ENCODE measurements around the gene NDUFAF4.
"Not testable (repeated sequence)": the region's sequence is repeated elsewhere in the genome, so short reads cannot be mapped to it uniquely, and the experiment has no call there.

Gene NDUFAF4

DNA sequence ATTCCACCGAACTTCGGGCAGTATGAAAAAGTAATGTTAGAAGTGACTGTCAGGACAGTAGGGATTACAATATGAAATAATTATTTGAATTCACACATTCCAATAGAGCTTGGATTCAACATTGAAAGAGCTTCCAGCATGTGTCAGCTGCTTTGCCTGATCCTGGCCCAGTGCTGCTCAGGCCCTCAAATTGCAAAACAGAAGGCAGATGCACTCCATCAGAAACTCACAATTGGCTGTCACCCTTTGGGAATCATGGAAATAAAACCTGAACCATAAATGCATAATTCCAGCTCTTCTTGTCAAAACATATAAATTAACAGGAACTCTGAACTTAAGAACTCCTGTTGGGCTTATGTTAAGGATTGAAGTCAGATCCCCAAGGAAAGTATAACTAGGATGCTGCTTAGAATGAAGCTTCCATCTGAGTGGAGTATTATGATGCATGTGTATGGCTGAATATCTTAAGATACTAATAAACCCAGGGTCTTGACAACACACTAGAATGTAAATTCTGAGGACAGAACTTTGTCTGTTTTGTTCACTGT is 1.8 kb upstream of the NDUFAF4 start:
- no peaks in the 10 kb centered on the region for H3K9me3 ChIP-seq (ENCODE audit: control insufficient read depth, insufficient read depth, low read depth, low read length)
- H3K36me3 ChIP-seq (ENCODE audit: control insufficient read depth, insufficient read depth, low read length) = peaks cover 18% of the 10 kb centered on the region
- H3K27me3 ChIP-seq (ENCODE audit: control insufficient read depth, insufficient read depth, low read length) = no peaks in the 10 kb centered on the region
- no peak overlapping the region for H3K4me3 ChIP-seq (ENCODE audit: low read depth, low read length)
- H3K9ac ChIP-seq (ENCODE audit: low read length) = no peak overlapping the region
- peaks cover 8% of the 10 kb centered on the region for H3K4me1 ChIP-seq (ENCODE audit: control insufficient read depth, insufficient read depth, low read length)
- no peak overlapping the region for H3K27ac ChIP-seq (ENCODE audit: low read depth, low read length)

DNA sequence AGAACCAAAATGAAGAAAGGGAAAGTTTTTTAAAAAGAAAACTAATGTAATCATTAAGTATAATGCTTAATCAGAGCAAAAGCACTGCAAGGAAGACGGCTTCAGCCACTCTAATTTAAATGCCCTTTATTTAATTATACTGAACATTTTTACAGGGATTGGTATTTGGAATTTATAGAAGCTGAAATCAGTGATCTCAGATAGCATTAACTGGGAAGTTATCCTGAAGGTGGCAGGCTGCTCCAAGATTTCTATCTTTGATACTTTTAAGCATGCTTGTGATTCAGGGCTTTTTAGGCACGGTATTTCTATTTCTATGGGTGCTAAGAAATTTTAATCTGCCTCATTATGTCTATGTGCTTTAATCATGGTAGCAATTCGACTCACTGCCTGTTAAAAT is 1.3 kb upstream of the NDUFAF4 start:
- Histone ChIP-seq H3K27me3 (ENCODE audit: control insufficient read depth, insufficient read depth, low read length) (no peaks in the 10 kb centered on the region), H3K36me3 (ENCODE audit: control insufficient read depth, insufficient read depth, low read length) (peaks cover 23% of the 10 kb centered on the region), H3K4me1 (ENCODE audit: control insufficient read depth, insufficient read depth, low read length) (peaks cover 8% of the 10 kb centered on the region), H3K9ac (ENCODE audit: low read length) (no peak overlapping the region), H3K9me3 (ENCODE audit: control insufficient read depth, insufficient read depth, low read depth, low read length) (no peaks in the 10 kb centered on the region), H3K27ac (ENCODE audit: low read depth, low read length) (0 out of 2 replicates have a peak overlapping the region, but pooled peaks have one; percentile 82), H3K4me3 (ENCODE audit: low read depth, low read length) (peak overlapping the region; percentile 89)

DNA sequence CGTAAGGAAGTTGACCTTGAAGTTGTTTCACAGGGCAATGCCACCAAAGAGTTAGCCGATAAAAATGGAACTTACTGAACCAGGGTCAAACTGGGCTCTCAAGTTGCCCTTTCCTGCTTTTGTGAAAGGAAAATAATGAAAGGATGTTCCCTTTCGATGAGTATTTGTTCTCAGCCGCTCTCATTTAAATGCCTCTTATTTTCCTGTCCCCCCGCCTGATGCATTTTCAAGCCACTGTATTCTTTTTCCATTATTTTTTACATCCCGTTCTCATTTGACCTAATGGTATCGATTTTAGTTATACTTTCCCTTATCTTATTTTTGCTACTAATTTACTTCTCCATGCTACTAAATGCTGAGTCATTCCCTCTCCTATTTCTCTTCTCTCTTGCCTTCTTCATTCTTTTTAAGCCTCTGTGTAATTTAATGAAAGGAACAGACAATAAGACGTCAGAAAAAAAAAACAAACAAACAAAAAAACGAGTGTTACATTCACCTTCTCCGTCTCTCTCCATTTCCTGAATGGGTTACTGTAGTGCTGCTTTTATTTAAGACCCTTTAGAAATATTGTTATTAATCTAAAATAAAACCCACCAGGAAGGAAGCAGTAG is 655 bp upstream of the NDUFAF4 start:
- Histone ChIP-seq H3K9me3 (ENCODE audit: control insufficient read depth, insufficient read depth, low read depth, low read length) (no peaks in the 10 kb centered on the region), H3K27me3 (ENCODE audit: control insufficient read depth, insufficient read depth, low read length) (no peaks in the 10 kb centered on the region), H3K36me3 (ENCODE audit: control insufficient read depth, insufficient read depth, low read length) (peaks cover 28% of the 10 kb centered on the region), H3K4me3 (ENCODE audit: low read depth, low read length) (peak overlapping the region; percentile 89), H3K27ac (ENCODE audit: low read depth, low read length) (peak overlapping the region; percentile 82), H3K4me1 (ENCODE audit: control insufficient read depth, insufficient read depth, low read length) (peaks cover 8% of the 10 kb centered on the region), H3K9ac (ENCODE audit: low read length) (peak overlapping the region; percentile 76)

DNA sequence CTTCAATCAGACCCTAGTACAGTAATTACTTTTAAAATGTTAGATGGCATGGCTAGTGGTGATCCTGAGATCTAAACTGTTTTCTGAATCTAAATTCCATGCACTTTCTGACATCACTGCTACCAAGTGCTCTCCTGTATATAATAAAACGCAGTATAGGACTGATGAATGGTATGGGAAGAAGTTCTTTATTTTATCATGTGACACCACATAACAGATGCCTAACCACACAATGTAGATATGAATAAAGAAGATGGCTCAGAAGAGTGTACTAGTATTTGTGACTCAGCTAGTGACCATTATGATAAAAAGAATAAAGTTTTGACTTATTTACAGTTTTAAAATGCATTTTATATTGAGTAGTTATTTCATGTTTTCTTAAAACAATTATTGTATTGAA is 8.5 kb downstream of the NDUFAF4 start:
- Histone ChIP-seq H3K4me1 (ENCODE audit: control insufficient read depth, insufficient read depth, low read length) (0 out of 2 replicates have a peak, but pooled peaks cover 4% of the 10 kb centered on the region), H3K4me3 (ENCODE audit: low read depth, low read length) (no peak overlapping the region), H3K9ac (ENCODE audit: low read length) (no peak overlapping the region), H3K36me3 (ENCODE audit: control insufficient read depth, insufficient read depth, low read length) (peaks cover 37% of the 10 kb centered on the region), H3K27me3 (ENCODE audit: control insufficient read depth, insufficient read depth, low read length) (no peaks in the 10 kb centered on the region), H3K27ac (ENCODE audit: low read depth, low read length) (no peak overlapping the region), H3K9me3 (ENCODE audit: control insufficient read depth, insufficient read depth, low read depth, low read length) (no peaks in the 10 kb centered on the region)

DNA sequence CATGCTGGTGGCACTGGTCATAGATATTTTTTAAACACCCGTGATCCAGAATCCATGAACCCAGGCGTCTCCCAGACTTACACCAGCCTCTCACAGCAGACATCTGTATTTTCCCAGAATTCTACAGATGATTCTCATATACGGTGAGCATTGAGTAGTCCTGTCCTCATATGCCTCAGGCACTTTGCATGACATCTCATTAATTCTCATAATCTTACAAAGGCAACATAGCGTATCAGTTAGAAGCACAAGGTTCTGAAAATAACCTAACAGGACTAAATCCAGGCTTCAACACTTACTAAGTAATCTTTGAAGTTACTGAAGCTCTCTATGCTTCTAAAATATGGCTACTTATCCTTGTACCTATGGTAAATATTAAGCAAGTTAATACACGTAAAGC is 8.9 kb downstream of the NDUFAF4 start:
- H3K4me1 ChIP-seq (ENCODE audit: control insufficient read depth, insufficient read depth, low read length) = 0 out of 2 replicates have a peak, but pooled peaks cover 4% of the 10 kb centered on the region
- H3K9me3 ChIP-seq (ENCODE audit: control insufficient read depth, insufficient read depth, low read depth, low read length) = no peaks in the 10 kb centered on the region
- no peaks in the 10 kb centered on the region for H3K27me3 ChIP-seq (ENCODE audit: control insufficient read depth, insufficient read depth, low read length)
- peaks cover 33% of the 10 kb centered on the region for H3K36me3 ChIP-seq (ENCODE audit: control insufficient read depth, insufficient read depth, low read length)
- H3K4me3 ChIP-seq (ENCODE audit: low read depth, low read length) = no peak overlapping the region
- no peak overlapping the region for H3K9ac ChIP-seq (ENCODE audit: low read length)
- no peak overlapping the region for H3K27ac ChIP-seq (ENCODE audit: low read depth, low read length)

DNA sequence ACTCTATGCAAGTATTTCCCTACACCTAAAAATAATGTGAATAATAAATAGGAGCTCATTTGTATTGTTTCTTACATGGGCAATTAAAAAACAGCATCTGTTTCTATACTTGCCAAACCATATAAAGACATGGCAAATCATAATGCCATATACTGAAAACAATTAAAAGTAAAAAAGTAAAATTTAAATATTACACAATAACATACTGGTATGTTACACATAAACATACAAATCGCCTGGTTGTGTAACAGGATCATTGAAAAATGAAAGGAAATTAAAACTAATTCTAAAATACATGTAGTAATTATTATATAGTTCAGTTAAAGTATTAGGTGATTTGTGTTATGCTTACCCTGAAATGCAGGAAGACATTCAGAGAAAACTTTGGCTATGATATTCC is 11.2 kb downstream of the NDUFAF4 start:
- H3K4me1 ChIP-seq (ENCODE audit: control insufficient read depth, insufficient read depth, low read length) = 0 out of 2 replicates have a peak, but pooled peaks cover 4% of the 10 kb centered on the region
- peaks cover 12% of the 10 kb centered on the region for H3K36me3 ChIP-seq (ENCODE audit: control insufficient read depth, insufficient read depth, low read length)
- H3K27me3 ChIP-seq (ENCODE audit: control insufficient read depth, insufficient read depth, low read length) = no peaks in the 10 kb centered on the region
- no peak overlapping the region for H3K4me3 ChIP-seq (ENCODE audit: low read depth, low read length)
- no peak overlapping the region for H3K9ac ChIP-seq (ENCODE audit: low read length)
- no peak overlapping the region for H3K27ac ChIP-seq (ENCODE audit: low read depth, low read length)
- H3K9me3 ChIP-seq (ENCODE audit: control insufficient read depth, insufficient read depth, low read depth, low read length) = no peaks in the 10 kb centered on the region

DNA sequence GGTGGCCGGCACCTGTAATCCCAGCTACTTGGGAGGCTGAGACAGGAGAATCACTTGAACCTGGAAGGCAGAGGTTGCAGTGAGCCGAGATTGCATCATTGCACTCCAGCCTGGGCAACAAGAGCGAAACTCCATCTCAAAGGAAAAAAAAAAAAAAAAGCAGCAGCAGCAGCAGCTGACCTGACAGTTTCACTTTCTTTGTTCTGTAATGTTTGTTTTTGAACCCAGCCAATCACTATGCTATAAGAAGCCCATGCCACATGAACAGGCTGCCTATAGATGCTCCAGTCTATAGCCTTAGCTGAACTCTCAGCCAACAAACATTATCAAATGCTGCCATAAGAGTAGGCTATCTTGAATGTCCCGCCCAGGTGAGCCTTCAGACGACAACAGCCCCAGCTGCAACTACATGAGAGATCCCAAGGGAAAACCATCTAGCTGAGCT is 12.5 kb downstream of the NDUFAF4 start:
- not testable (repeated sequence) for H3K4me3 ChIP-seq (ENCODE audit: low read depth, low read length); H3K4me1 ChIP-seq (ENCODE audit: control insufficient read depth, insufficient read depth, low read length); H3K27ac ChIP-seq (ENCODE audit: low read depth, low read length); H3K36me3 ChIP-seq (ENCODE audit: control insufficient read depth, insufficient read depth, low read length); H3K9ac ChIP-seq (ENCODE audit: low read length); H3K9me3 ChIP-seq (ENCODE audit: control insufficient read depth, insufficient read depth, low read depth, low read length); H3K27me3 ChIP-seq (ENCODE audit: control insufficient read depth, insufficient read depth, low read length)

DNA sequence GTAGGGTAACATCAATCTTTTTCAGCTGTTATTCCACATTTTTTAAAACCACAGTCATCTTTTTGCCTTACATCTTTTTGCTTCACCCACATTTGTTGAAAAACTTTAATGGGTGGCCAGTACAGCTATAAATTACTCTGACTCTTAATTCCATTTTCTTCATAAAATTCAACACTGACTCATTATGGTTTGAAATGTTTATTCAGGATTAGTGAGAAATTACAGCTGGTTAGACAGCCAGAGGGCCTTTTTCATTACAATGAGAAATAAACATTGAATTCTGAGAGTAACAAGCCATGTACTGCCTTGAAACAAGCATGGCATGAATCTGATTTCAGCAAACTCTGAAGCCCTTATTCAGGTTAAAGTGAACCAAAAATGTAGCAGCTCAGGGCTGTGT is 19.5 kb downstream of the NDUFAF4 start:
- H3K4me1 ChIP-seq (ENCODE audit: control insufficient read depth, insufficient read depth, low read length) = no peaks in the 10 kb centered on the region
- no peaks in the 10 kb centered on the region for H3K9me3 ChIP-seq (ENCODE audit: control insufficient read depth, insufficient read depth, low read depth, low read length)
- no peaks in the 10 kb centered on the region for H3K27me3 ChIP-seq (ENCODE audit: control insufficient read depth, insufficient read depth, low read length)
- no peak overlapping the region for H3K4me3 ChIP-seq (ENCODE audit: low read depth, low read length)
- H3K36me3 ChIP-seq (ENCODE audit: control insufficient read depth, insufficient read depth, low read length) = no peaks in the 10 kb centered on the region
- no peak overlapping the region for H3K27ac ChIP-seq (ENCODE audit: low read depth, low read length)
- H3K9ac ChIP-seq (ENCODE audit: low read length) = no peak overlapping the region

DNA sequence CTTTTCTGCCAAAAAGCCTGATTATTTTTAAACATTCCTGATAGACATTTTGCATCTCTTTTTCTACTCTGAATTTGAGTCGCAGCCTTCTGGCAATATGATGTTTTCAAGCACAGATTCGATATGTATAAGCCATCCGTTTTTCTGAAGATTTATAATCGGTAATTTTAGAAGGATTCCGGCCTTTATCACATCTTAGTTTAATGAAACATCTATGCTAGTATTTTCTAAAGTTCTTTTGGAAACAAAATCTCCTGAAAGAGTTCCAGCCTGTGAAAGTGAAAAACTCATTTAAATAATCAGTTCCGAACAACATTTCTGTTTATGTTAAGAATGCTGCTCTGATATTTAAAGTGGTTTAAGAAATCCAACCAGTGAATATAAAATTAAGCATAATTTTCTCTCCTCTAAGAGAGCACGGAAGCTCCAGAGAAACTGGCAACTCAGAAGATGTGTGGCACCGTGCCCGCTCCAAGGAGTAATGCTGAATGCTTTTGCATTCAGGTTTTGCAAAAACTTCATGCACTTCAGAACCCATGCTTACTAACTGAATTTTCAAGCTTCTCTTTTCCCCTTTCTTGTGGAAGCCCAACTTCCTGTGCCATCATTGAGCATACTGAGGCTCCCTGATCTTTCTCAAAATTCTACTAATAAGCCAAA is 20.7 kb downstream of the NDUFAF4 start:
- H3K9ac ChIP-seq (ENCODE audit: low read length) = no peak overlapping the region
- no peaks in the 10 kb centered on the region for H3K36me3 ChIP-seq (ENCODE audit: control insufficient read depth, insufficient read depth, low read length)
- H3K4me1 ChIP-seq (ENCODE audit: control insufficient read depth, insufficient read depth, low read length) = no peaks in the 10 kb centered on the region
- H3K27ac ChIP-seq (ENCODE audit: low read depth, low read length) = no peak overlapping the region
- no peaks in the 10 kb centered on the region for H3K9me3 ChIP-seq (ENCODE audit: control insufficient read depth, insufficient read depth, low read depth, low read length)
- no peak overlapping the region for H3K4me3 ChIP-seq (ENCODE audit: low read depth, low read length)
- H3K27me3 ChIP-seq (ENCODE audit: control insufficient read depth, insufficient read depth, low read length) = no peaks in the 10 kb centered on the region

DNA sequence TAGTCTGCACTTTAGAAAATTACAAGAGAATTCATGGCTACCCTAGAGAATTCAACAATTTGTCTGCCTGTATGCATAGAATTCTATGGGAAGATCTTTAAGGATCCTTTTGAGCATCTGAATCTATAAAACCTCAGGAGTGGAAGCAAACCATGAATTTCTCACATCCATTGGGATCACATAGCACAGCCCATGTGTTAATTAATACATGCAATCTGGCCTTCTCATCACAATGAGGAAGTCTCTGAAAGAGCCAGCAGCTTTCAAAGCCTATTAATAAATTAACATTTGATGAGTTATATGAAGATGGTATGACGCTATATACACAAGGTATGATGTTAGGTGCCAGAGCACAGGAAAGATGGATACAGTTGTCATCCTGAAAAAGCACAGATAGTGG is 24.7 kb downstream of the NDUFAF4 start:
- Histone ChIP-seq H3K4me1 (ENCODE audit: control insufficient read depth, insufficient read depth, low read length) (no peaks in the 10 kb centered on the region), H3K27me3 (ENCODE audit: control insufficient read depth, insufficient read depth, low read length) (no peaks in the 10 kb centered on the region), H3K9me3 (ENCODE audit: control insufficient read depth, insufficient read depth, low read depth, low read length) (no peaks in the 10 kb centered on the region), H3K4me3 (ENCODE audit: low read depth, low read length) (no peak overlapping the region), H3K27ac (ENCODE audit: low read depth, low read length) (no peak overlapping the region), H3K36me3 (ENCODE audit: control insufficient read depth, insufficient read depth, low read length) (no peaks in the 10 kb centered on the region), H3K9ac (ENCODE audit: low read length) (no peak overlapping the region)

DNA sequence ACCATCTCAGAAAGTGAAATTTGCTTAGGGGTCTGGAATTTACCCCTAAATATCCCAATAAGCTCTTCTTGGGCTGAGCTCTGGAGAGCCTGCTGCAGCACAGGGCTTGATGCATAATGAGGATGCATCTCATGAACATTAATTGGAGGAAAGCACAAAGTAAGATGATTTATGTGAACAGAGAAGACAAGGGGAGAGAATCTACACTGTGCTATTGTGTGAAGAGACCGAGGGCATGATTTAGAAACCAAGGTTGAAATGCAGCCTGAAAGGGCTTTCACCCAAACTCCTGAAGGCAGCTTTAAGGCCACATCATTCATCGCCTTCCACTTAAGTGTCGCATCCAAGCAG is 32.7 kb downstream of the NDUFAF4 start:
- no peak overlapping the region for H3K4me3 ChIP-seq (ENCODE audit: low read depth, low read length)
- no peak overlapping the region for H3K9ac ChIP-seq (ENCODE audit: low read length)
- H3K36me3 ChIP-seq (ENCODE audit: control insufficient read depth, insufficient read depth, low read length) = no peaks in the 10 kb centered on the region
- peaks cover 9% of the 10 kb centered on the region for H3K9me3 ChIP-seq (ENCODE audit: control insufficient read depth, insufficient read depth, low read depth, low read length)
- no peak overlapping the region for H3K27ac ChIP-seq (ENCODE audit: low read depth, low read length)
- H3K27me3 ChIP-seq (ENCODE audit: control insufficient read depth, insufficient read depth, low read length) = no peaks in the 10 kb centered on the region
- no peaks in the 10 kb centered on the region for H3K4me1 ChIP-seq (ENCODE audit: control insufficient read depth, insufficient read depth, low read length)
